Activated B cell treated with CpG ODN at 0.5 μM for 24 hours (primary cell): ENCODE data around the gene HHIPL1. TPM values are rescaled to one million over a fixed set of nuclear protein-coding genes. Genes with fewer than 3 reads are reported as not detected.

ENCODE experiments used
- ATAC-seq: fragments of 200-7000 bp; cut with Tn5 transposase; one replicate; pipeline ENCODE4 v1.10.0; 2021; ENCODE audit warnings: low read depth, mild to moderate bottlenecking, moderate library complexity
- CTCF ChIA-PET: fragments of 350-600 bp; sonication (Branson Sonifier 250); formaldehyde crosslinking; loops from one replicate; lab custom pipeline; 2021; ENCODE audit warnings: antibody characterized with exemption; lab: Charles Lee
- POLR2A ChIA-PET: fragments of 350-600 bp; sonication (Branson Sonifier 250); formaldehyde crosslinking; loops from one replicate; lab custom pipeline; 2021; ENCODE audit warnings: antibody characterized with exemption; lab: Charles Lee
- DNase-seq: peaks from one replicate; pipeline ENCODE4 v3.0.0; 2022
- H3K27ac Mint-ChIP-seq: one replicate; pipeline ENCODE4 v1.8.0; 2020; ENCODE audit warnings: mixed read lengths
- H3K27me3 Mint-ChIP-seq: one replicate; pipeline ENCODE4 v1.8.0; 2021; ENCODE audit warnings: mixed read lengths
- H3K36me3 Mint-ChIP-seq: one replicate; pipeline ENCODE4 v1.8.0; 2021; ENCODE audit warnings: low read depth, mixed read lengths
- H3K4me1 Mint-ChIP-seq: one replicate; pipeline ENCODE4 v1.8.0; 2021; ENCODE audit warnings: mixed read lengths
- H3K4me3 Mint-ChIP-seq: one replicate; pipeline ENCODE4 v1.8.0; 2020; ENCODE audit warnings: mild to moderate bottlenecking, mixed read lengths
- H3K9me3 Mint-ChIP-seq: one replicate; pipeline ENCODE4 v1.8.0; 2020; ENCODE audit warnings: mixed read lengths
- intact Hi-C: fragments of 100-400 bp; cut with micrococcal nuclease; formaldehyde crosslinking; loops from one replicate; pipeline ENCODE4 v1.15.1; 2024
- total RNA-seq: library from RNA; stranded (reverse); gene quantifications from 2 replicates; pipeline ENCODE4 v1.2.3, GENCODE V29; 2022
- TF ChIP-seq, protein P1 (sequence below): fragments of 200-600 bp; IDR thresholded peaks from one replicate; pipeline ENCODE4 v1.8.0; 2022; ENCODE audit warnings: antibody characterized with exemption, mild to moderate bottlenecking

HHIPL1 gene
- total RNA-seq, 1 donor from 2014 or later: not detected

DNA sequence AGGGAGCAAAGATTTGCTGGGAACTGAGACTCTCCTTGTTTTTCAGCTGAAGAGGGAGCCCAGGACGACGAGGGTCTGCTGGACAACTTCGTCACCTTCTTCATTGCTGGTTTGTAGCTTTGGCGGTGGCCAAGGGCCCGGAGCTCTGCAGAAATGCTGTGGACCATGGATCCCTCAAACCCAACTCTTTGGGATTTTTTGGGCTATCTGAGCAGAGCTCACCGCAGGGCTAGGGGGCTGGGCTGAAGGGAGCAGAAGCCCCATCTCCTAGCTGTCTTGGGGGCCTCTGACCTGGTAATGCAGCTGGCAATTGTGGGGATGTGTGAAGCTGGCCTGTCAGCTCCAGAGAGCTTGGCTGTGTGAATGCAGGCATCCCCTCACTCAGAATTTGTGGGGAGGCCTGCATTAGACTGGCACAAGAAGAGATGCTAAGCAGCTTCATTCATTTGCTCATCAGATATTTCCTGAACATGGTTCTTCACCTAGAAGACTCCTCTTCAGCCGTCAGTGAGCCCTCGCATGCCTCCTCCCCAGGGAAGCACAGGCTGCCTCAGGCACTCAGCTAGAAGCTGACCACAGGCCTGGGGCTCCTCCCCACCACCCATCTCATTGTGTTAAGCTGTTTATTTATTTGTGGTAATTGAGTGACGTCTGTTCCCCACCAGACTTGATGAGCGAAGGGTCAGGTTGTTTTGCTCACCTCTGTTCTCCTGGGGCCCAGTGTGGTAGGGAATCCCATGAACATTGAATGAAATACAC, 71.3 kb downstream of the HHIPL1 start:
- POLR2A ChIA-PET: no interaction called here
- DNase-seq (no peak), ATAC-seq (no peak)
- peaks cover 3% of the 10 kb centered on the region for H3K4me1 Mint-ChIP-seq
- H3K27me3 Mint-ChIP-seq: peaks cover 10% of the 10 kb centered on the region
- H3K4me3 Mint-ChIP-seq: no peak overlapping the region
- CTCF ChIA-PET: no interaction called here
- intact Hi-C loops: no loop called here
- H3K27ac Mint-ChIP-seq: no peak overlapping the region
- H3K36me3 Mint-ChIP-seq: no peaks in the 10 kb centered on the region
- H3K9me3 Mint-ChIP-seq: peaks cover 6% of the 10 kb centered on the region
- TF ChIP-seq, protein P1, sequence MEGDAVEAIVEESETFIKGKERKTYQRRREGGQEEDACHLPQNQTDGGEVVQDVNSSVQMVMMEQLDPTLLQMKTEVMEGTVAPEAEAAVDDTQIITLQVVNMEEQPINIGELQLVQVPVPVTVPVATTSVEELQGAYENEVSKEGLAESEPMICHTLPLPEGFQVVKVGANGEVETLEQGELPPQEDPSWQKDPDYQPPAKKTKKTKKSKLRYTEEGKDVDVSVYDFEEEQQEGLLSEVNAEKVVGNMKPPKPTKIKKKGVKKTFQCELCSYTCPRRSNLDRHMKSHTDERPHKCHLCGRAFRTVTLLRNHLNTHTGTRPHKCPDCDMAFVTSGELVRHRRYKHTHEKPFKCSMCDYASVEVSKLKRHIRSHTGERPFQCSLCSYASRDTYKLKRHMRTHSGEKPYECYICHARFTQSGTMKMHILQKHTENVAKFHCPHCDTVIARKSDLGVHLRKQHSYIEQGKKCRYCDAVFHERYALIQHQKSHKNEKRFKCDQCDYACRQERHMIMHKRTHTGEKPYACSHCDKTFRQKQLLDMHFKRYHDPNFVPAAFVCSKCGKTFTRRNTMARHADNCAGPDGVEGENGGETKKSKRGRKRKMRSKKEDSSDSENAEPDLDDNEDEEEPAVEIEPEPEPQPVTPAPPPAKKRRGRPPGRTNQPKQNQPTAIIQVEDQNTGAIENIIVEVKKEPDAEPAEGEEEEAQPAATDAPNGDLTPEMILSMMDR: no peak

DNA sequence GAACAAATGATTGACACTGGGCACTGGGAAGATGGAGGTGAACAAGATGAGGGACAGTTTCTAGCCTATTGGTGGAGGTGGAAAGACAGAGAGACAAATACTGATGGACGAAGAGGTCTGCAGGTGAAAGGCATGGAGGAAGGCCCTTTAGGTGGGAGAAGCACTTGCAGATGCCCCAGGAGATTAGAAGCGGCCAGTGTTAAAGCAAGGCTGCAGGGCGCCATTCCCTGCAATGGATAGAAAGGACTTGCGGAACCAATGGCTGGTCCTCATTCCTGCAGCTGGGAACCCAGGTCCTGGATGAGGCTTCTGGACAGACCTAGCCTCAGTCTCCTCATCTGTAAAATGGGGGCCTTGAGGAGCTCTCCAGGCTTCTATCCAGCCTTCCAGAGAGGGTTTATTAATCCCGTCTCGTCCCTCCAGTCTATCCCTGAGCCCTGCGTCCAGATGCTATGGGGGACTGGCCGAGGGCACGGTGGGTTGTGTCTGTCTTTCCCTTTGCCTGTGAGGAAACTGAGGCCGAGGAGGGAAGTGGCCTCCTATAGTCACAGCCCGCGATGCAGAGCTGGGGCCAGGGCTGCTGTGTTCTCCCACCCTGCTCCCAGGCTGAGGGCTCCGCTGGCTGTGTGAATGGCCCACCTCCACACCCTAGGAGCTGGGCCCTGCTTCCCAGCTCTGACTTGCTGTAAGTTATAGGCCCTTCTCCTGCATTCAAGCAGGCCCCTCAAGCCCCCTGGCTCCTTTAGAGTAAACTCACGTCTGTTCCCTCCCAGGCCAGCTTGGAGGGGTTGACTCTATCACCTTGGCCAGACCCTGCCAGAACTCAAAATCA, 72.1 kb downstream of the HHIPL1 start:
- intact Hi-C loops: no loop called here
- Mint-ChIP-seq H3K4me3 (no peak overlapping the region), H3K27me3 (peaks cover 10% of the 10 kb centered on the region), H3K36me3 (no peaks in the 10 kb centered on the region), H3K27ac (no peak overlapping the region), H3K9me3 (peaks cover 2% of the 10 kb centered on the region), H3K4me1 (peaks cover 3% of the 10 kb centered on the region)
- POLR2A ChIA-PET: no interaction called here
- CTCF ChIA-PET: no interaction called here
- ATAC-seq: no peak
- TF ChIP-seq, protein P1: no peak
- no peak for DNase-seq

DNA sequence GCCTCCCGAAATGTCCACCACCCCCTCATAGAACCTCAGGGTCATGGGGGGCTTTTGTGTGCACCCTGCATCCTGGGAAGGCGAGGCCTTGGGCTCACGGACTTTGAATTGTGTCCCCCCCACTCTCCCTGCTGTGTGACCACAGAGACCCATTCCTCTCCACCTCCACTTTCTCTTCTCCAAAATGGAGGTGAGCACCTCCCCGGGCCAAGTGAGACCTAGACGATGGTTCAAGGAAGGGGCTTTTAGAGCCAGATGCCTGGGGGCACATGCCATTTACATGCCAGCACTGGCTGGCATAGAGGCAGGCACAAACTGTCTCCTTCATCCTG, 72.7 kb downstream of the HHIPL1 start:
- ATAC-seq (no peak), DNase-seq (no peak)
- CTCF ChIA-PET: no interaction called here
- intact Hi-C loops: no loop called here
- peaks cover 2% of the 10 kb centered on the region for H3K9me3 Mint-ChIP-seq
- H3K36me3 Mint-ChIP-seq: no peaks in the 10 kb centered on the region
- peaks cover 3% of the 10 kb centered on the region for H3K4me1 Mint-ChIP-seq
- H3K27me3 Mint-ChIP-seq: peaks cover 12% of the 10 kb centered on the region
- no peak overlapping the region for H3K27ac Mint-ChIP-seq
- TF ChIP-seq, protein P1: no peak
- POLR2A ChIA-PET: no interaction called here
- no peak overlapping the region for H3K4me3 Mint-ChIP-seq

DNA sequence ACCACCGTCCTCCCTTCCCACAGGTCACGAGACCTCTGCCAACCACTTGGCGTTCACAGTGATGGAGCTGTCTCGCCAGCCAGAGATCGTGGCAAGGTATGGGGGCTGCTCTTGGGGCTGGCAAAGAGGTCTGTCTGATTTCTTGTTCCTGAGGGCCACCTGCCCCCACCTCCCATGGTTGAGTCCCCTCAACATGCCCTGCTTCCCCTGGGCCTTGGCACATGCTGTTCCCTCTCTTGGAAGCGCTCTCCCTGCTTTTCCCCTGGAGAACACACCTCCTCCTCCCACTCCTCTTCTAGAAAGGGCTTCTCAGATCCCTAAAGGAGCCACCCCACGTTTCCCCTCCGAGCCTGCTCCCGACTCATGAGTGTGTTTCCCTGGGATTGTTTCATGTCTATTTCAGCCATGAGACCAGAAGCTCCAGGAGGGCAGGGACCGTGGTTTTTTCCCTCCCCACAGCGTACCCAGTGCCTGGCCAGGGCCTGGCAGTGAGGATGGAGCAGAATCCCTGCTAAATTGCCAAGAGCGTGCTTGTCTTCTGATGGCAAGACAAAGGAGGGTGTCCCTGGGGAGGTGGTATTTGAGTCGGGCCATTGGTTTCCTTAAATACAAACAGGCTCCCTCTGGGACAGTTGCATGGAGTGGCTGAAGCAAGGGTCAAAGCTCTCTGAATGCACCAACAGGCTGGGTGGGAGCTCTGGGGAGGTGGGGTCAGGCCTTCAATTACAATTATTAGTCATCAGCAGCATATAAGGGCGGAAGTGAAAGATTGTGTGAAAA, 73.3 kb downstream of the HHIPL1 start:
- DNase-seq: no peak
- TF ChIP-seq, protein P1: no peak
- POLR2A ChIA-PET: interaction anchor here (0.7 kb wide), 1 partner anchor 34 kb away, joined by 5 read pairs; the partner anchor contains the start of gene CYP46A1
- Mint-ChIP-seq H3K4me1 (peaks cover 3% of the 10 kb centered on the region), H3K36me3 (no peaks in the 10 kb centered on the region), H3K27ac (no peak overlapping the region), H3K9me3 (no peaks in the 10 kb centered on the region), H3K27me3 (peaks cover 9% of the 10 kb centered on the region), H3K4me3 (no peak overlapping the region)
- peak; percentile 66 for ATAC-seq
- intact Hi-C loops: no loop called here
- CTCF ChIA-PET: no interaction called here
